OCI-LY3 (cell line): ENCODE data around the gene C16orf82.

Experiments
- CTCF ChIP-seq: fragments of 200-600, 300-600 bp; sonication (generic); IDR thresholded peaks from 2 replicates; pipeline ENCODE4 v1.5.1; 2014; ENCODE audit warnings: antibody characterized with exemption, low read length, low read depth
- EZH2phosphoT487 ChIP-seq: fragments of 200-600 bp; shearing (Covaris generic); IDR thresholded peaks from 2 replicates; pipeline ENCODE4 v1.6.1; 2018; ENCODE audit warnings: antibody characterized with exemption, mixed run types, low read depth

DNA sequence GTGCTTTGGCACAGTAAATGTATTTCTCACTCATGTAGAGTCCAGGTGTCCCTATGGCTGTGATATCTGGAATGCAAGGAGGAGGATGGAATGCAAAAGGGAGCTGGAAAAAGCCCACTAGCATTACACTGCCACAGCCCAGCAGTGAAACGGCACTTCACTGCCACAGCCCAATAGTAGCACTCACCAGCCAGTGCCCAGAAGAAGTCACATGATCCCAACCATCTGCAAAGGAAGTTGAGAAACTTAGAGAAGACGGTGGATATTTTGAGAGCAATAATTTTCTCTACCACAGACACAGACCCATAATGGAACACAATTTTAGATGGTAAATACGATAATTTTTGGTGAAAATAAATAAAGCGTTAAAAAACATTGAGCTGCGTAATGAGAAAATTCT lies 51.8 kb downstream of the C16orf82 start:
- TF ChIP-seq CTCF (no peak), EZH2phosphoT487 (no peak)
